Ammon's horn (tissue), 1 donor: Measurements from ENCODE around the gene ZNF264.
A peak's percentile ranks its signal among the peaks of the same experiment; 100 is the strongest.
"Not testable (repeated sequence)": the region's sequence is repeated elsewhere in the genome, so short reads cannot be mapped to it uniquely, and the experiment has no call there.

Experiments used
- DNase-seq: peaks from one replicate; pipeline ENCODE4 v3.0.0-alpha.2; 2016; ENCODE audit warnings: low spot score

The ZNF264 gene

GRCh38 chr19:57191141-57192076 is at the start of gene ZNF264:
TSS of gene ZNF264 (plus strand) at chr19:57191500. CDS start at chr19:57191914, 414 bp downstream.
- DNase-seq, result peak; percentile 91

- no peak for DNase-seq
Measured at GRCh38 chr19:57141699-57142098, 49.6 kb upstream of the ZNF264 start.

GRCh38 chr19:57152921-57153320 is 38.4 kb upstream of the ZNF264 start:
- DNase-seq, result no peak

- DNase-seq, result no peak
Measured at GRCh38 chr19:57161985-57162539, 29.2 kb upstream of the ZNF264 start.

- no peak for DNase-seq
Measured at GRCh38 chr19:57165846-57166245, 25.5 kb upstream of the ZNF264 start.

- no peak for DNase-seq
Measured at GRCh38 chr19:57167385-57167784, 23.9 kb upstream of the ZNF264 start, which contains the start of gene DUXA. TSS of gene DUXA (minus strand) at chr19:57167485. CDS start at chr19:57167443, 42 bp downstream.

- peak; percentile 49 for DNase-seq
Measured at GRCh38 chr19:57171551-57172081, 19.7 kb upstream of the ZNF264 start.

- DNase-seq, result no peak
Measured at GRCh38 chr19:57190301-57190700, 999 bp upstream of the ZNF264 start.

- DNase-seq, result no peak
Measured at GRCh38 chr19:57192077-57192420, 749 bp downstream of the ZNF264 start.

GRCh38 chr19:57192993-57193392 is 1.7 kb downstream of the ZNF264 start:
- DNase-seq, result no peak

- DNase-seq, result not testable (repeated sequence)
Measured at GRCh38 chr19:57197874-57198273, 6.6 kb downstream of the ZNF264 start.

- no peak for DNase-seq
Measured at GRCh38 chr19:57202160-57202559, 10.9 kb downstream of the ZNF264 start.

- DNase-seq, result peak; percentile 65
Measured at GRCh38 chr19:57210381-57210780, 19.1 kb downstream of the ZNF264 start.

GRCh38 chr19:57212109-57212508 is 20.8 kb downstream of the ZNF264 start:
- no peak for DNase-seq

- no peak for DNase-seq
Measured at GRCh38 chr19:57227502-57227901, 36.2 kb downstream of the ZNF264 start.

- no peak for DNase-seq
Measured at GRCh38 chr19:57231686-57232085, 40.4 kb downstream of the ZNF264 start.

GRCh38 chr19:57233207-57233606 is 41.9 kb downstream of the ZNF264 start:
- no peak for DNase-seq

GRCh38 chr19:57239982-57240310 is 48.6 kb downstream of the ZNF264 start:
- no peak for DNase-seq

GRCh38 chr19:57240311-57241090 is 49.2 kb downstream of the ZNF264 start, which contains the start of gene ZNF805:
TSS of gene ZNF805 (plus strand) at chr19:57240632. CDS start at chr19:57240892, 260 bp downstream.
- peak; percentile 96 for DNase-seq

- DNase-seq, result peak; percentile 29
Measured at GRCh38 chr19:57241176-57241575, 49.9 kb downstream of the ZNF264 start.

GRCh38 chr19:57242821-57243220 is 51.5 kb downstream of the ZNF264 start:
- no peak for DNase-seq

GRCh38 chr19:57244513-57244912 is 53.2 kb downstream of the ZNF264 start:
- no peak for DNase-seq
